ENCODE measurements around the gene POLG2.
"Not testable (repeated sequence)": the region's sequence is repeated elsewhere in the genome, so short reads cannot be mapped to it uniquely, and the experiment has no call there.

POLG2 gene

DNA sequence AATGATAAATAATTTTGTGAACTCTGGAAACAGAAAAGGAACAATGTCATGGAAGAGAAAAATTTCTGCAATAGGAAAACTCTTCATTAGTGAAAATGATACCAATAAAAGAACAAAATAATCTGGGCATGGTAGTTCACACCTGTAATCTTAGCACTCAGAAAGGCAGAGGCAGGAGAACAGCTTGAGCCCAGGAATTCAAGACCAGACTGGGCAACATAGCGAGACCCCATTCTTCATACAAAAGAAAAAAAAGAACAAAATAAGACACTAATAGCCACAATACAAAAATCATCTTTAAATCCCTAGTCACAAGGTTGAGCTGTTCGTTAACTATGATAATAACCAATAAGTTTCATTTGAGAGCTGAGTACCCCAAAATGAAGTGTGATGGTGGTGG, 8.6 kb downstream of the POLG2 start:
- H3K4me3 ChIP-seq (ENCODE audit: low read depth, low read length): no peak overlapping the region
- TF ChIP-seq, protein P1, sequence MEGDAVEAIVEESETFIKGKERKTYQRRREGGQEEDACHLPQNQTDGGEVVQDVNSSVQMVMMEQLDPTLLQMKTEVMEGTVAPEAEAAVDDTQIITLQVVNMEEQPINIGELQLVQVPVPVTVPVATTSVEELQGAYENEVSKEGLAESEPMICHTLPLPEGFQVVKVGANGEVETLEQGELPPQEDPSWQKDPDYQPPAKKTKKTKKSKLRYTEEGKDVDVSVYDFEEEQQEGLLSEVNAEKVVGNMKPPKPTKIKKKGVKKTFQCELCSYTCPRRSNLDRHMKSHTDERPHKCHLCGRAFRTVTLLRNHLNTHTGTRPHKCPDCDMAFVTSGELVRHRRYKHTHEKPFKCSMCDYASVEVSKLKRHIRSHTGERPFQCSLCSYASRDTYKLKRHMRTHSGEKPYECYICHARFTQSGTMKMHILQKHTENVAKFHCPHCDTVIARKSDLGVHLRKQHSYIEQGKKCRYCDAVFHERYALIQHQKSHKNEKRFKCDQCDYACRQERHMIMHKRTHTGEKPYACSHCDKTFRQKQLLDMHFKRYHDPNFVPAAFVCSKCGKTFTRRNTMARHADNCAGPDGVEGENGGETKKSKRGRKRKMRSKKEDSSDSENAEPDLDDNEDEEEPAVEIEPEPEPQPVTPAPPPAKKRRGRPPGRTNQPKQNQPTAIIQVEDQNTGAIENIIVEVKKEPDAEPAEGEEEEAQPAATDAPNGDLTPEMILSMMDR (IDR thresholded peaks at IDR 0.05; ENCODE audit: low read depth, low read length): no peak

DNA sequence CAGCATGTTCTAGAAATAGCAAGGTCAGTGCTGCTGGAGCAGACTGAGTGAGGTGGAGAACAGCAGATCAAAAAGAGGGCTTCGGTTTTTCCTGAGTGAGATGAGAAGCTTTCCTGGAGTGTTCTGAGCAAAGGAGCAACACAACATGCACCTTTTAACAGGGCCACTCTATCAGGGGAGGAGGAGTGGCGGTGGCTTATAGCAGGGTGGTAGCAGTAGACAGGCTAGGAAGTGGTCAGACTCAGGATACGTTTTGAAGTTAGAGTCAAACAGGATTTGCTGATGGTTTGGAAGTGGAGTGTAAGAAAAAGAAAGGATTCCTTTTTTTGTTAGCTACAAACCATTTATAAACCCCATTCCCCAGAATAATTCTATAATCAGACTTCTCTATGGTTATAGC, 12.5 kb downstream of the POLG2 start:
- no peak overlapping the region for H3K4me3 ChIP-seq (ENCODE audit: low read depth, low read length)
- TF ChIP-seq, protein P1 (IDR thresholded peaks at IDR 0.05; ENCODE audit: low read depth, low read length): no peak

DNA sequence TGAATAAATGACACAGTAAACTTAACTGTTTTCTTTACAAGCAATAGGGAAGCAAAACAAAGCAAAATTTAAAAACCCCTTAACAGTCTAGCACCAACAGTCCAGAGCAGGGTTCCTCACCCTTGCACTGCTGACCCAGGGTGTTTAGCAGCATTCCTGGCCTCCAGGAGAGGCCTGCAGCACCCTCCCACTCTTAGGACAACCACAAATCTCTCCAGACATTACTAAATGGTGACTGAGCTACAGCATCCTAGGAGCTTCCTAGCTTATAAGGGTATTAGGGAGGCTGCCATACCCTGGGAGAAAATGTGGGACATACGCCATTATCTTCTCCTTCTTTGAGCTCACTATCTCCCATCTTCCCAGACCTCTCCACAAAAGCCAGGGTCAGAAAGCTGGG, 15.9 kb downstream of the POLG2 start:
- TF ChIP-seq, protein P1 (IDR thresholded peaks at IDR 0.05; ENCODE audit: low read depth, low read length): no peak
- H3K4me3 ChIP-seq (ENCODE audit: low read depth, low read length): no peak overlapping the region

GRCh38 chr17:64477849-64478248, 19.0 kb downstream of the POLG2 start:
- H3K4me3 ChIP-seq (ENCODE audit: low read depth, low read length): no peak overlapping the region
- TF ChIP-seq, protein P1 (IDR thresholded peaks at IDR 0.05; ENCODE audit: low read depth, low read length): no peak

GRCh38 chr17:64472564-64472963, 24.3 kb downstream of the POLG2 start:
- TF ChIP-seq, protein P1 (IDR thresholded peaks at IDR 0.05; ENCODE audit: low read depth, low read length): no peak
- no peak overlapping the region for H3K4me3 ChIP-seq (ENCODE audit: low read depth, low read length)

DNA sequence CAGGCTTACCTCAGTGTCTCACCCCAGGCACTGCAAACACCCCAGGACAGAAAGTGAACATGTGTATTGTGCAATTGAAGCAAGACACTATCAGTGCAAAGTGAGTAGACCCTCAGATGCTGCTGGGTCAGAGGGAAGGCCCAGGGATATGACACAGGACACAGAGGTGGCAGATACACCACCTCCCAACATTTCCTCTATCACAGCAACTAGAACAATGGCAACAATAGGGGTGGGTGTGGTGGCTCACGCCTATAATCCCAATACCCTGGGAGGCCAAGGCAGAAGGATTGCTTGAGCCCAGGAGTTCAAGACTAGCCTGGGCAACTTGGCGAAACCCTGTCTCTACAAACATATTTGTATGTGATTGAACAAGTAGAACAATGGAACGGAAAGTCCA, 25.4 kb downstream of the POLG2 start:
- no peak overlapping the region for H3K4me3 ChIP-seq (ENCODE audit: low read depth, low read length)
- TF ChIP-seq, protein P1 (IDR thresholded peaks at IDR 0.05; ENCODE audit: low read depth, low read length): no peak

DNA sequence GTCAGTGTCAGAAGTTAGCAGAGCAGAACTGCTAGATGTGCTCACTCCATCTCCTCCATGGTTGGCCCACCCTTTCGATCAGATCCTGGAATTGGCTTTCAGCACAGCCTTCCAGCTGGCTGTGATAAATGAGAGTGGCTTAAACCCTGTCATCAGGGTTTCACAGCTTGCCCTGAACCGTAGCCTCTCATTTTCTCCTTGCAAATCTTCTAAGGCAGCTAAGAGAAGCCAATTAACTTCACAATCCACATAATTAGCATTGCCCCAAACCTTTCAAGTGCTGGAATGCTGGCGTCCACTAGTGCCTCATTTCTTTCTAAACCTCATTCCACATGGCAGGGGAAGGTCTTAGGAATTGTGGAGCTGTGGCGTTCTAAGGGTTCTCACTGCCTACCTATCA, 26.2 kb downstream of the POLG2 start:
- H3K4me3 ChIP-seq (ENCODE audit: low read depth, low read length): no peak overlapping the region
- TF ChIP-seq, protein P1 (IDR thresholded peaks at IDR 0.05; ENCODE audit: low read depth, low read length): no peak

DNA sequence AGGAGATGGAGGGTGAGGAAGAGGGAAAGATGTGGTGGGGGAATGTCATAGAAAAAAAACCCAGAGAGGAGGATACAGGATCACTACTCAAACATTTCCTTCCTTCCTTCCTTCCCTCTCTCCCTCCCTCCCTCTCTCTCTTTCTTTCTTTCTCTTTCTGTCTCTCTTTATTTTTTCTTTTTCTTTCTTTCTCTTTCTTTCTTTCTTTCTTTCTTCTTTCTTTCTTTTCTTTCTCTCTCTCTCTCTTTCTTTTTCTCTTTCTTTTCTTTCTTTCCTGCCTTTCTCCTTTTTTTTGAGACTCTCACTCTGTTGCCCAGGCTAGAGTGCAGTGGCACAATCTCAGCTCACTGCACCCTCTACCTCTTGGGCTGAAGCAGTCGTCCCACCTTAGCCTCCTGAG, 30.0 kb downstream of the POLG2 start:
- H3K4me3 ChIP-seq (ENCODE audit: low read depth, low read length): not testable (repeated sequence)
